Measurements from ENCODE around the gene NEUROD2. TPM values are rescaled to one million over a fixed set of nuclear protein-coding genes. Genes with fewer than 3 reads are reported as not detected.
"Not testable (repeated sequence)": the region's sequence is repeated elsewhere in the genome, so short reads cannot be mapped to it uniquely, and the experiment has no call there.

NEUROD2 gene
- total RNA-seq, 1 experiment from 2014 or later, result not detected

DNA sequence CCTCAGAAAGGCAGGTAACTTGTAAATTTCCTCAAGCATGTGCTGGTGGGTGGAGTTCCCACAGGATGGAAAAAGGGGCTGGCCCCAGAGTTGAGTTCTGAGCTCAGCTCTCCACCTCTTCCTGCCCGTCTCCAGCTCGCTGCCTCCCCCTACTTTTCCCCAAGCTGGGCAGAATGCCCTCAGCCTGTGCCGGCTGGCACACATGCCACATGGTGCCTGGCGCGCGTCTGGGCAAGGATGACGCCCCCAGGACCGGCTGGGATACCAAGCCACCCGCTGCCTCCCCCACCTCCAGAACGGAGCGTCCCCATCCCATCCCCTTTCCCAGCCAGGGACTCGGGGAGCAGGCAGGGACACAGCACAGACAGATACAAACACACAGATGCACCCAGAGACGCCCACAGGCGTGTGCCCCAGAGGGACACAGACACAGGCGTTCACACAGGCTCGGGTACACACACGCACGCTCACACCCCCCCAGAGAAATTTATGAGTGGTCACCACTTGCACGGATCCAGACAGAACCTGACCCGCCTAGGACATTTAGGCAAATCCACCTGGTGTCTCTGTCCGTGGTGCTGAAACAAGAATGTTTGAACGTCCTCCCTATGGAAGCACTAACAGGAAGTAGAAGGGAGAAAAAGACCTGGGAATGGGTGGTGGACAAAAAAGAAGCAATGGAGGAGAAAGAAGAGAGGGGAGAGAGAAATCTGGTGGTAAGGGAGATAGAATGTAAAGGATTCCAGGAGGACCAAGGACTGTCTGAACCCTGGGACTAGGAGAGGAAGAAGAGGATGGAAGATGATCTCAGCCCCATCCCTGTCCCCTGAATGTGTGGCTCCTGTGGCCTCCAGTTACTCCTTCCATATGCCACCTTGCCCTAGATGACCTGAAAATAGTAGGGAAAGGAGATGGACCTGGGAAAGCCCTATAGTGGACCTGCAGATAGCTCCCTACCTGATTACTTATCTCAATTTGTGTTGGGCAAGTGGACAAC, 15.5 kb downstream of the NEUROD2 start:
- peak; percentile 52 for DNase-seq (ENCODE audit: extremely low read depth, low read depth)

DNA sequence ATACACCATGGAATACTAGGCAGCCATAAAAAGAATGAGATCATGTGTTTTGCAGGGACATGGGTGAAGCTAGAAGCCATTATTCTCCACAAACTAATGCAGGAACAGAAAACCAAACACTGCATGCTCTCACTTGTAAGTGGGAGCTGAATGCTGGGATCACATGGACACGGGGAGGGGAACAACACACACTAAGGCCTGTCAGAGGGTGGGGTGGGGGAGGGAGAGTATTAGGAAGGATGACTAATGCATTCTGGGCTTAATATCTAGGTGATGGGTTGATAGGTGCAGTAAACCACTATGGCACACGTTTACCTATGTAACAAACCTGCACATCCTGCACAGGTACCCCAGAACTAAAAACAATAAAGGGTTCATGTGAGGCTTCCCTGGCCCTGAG, 17.5 kb downstream of the NEUROD2 start:
- DNase-seq (ENCODE audit: extremely low read depth, low read depth), result not testable (repeated sequence)

DNA sequence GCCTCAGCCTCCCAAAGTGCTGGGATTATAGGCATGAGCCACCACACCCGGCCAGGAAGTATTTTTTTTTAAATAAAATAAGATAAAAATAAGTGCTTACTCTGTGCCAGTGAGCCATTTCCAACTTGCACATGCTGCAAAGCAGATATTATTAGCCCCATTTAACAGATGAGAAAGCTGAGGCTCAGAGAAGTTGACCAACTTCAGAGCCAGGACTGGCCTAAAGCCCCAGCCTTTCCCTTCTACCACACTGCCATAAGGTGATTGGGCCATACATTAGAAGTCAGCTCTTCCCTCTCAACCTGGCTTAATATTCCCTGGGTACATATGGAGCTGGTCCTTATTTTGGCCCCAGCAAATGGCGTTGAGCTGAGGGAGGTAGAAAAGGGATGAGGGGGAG, 25.1 kb downstream of the NEUROD2 start:
- DNase-seq (ENCODE audit: extremely low read depth, low read depth), result no peak

DNA sequence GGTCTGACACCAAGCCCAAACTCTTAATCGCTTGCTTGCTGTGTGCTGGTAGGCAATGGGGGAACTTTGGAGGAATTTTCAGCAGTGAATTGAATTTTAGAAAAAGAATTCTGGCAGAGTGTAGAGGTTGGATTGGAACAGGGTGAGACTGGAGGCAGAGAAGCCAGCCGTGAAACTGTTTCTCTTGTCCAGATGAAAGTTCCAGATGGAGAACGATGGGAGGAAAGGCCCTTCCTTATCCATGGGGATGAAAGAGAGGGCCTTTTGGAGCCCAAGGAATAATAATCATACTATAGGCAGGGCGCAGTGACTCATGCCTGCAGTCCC, 26.0 kb downstream of the NEUROD2 start:
- no peak for DNase-seq (ENCODE audit: extremely low read depth, low read depth)

DNA sequence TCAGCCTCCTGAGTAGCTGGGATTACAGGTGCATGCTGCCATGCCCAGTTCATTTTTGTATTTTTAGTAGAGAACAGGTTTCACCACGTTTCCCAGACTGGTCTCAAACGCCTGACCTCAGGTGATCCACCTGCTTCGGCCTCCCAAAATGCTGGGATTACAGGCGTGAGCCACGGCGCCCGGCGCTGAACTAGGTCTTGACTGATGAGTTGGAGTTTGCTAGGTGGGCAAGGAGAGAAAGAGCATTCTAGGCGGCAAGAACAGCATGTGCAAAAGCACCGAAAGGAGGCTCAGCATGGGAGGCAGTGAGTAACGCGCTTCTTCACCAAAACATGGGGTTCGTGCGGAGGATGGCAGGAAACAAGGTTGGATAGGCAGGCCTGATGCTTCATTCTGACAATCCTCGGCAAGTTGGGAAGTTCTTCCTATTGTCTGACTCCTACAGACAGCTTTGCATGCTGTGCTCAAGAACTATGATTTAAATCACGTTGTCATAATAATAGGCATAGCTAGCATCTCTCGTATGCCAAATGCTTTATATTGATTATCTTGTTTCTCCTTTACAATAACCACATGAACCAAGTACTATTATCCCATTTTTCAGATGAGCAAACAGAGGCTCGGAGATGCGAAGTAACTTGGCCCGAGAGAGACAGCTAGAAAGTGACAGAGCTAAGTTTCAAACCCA, 26.5 kb downstream of the NEUROD2 start:
- DNase-seq (ENCODE audit: extremely low read depth, low read depth), result no peak

DNA sequence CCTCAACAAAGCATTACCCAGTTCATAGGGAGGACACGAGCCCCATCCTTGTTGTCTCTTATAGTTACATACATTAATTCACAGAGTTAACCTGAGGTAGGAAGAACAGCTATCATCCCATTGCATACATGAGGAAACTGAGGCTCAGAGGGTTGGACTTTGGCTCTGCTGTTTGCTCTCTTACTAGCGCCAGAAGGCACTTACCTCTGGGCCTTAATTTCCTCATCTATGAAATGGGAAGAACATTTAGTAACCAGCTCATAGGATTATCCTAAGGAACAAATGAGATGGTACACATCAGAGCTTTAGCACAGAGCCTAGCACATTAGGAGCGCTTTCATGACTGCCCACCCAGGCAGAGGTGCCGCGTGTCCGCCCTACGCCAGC, 27.6 kb downstream of the NEUROD2 start:
- DNase-seq (ENCODE audit: extremely low read depth, low read depth), result no peak

DNA sequence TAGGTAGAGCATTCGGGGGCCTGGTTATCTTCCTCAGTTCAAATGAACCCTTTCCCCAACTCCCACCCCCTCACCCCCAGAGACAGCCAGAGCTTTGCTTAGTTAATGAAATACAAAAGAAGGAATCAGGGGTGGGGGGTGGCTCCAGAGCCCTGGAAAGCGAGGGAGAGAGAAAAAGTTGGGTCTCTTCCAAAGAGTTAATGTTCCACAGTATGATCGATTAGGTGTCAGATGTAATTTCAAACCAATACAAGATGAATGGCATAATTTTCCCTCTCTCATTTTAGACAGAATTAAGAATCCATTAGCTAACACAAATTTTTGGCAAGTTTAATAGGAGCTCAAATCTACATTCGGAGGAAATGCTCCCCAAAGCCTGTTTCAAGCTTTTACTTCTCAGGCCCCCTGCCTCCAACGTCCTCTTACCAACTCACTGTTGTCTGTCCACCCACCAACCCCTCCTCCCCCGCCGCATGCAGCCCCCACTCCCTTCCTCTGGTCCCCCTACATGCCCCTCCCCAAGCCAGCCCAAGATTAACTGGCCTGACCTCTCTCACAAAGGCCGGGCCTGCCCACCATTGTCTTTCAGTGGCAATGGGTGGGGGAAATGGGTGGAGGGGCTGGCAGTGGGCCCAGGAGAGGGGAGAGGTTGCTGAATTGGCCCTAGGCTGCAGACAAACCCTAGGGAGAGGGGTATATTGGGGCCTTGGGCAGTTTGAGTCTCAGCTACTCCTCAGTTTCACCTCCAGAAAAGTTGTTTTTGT, 28.2 kb downstream of the NEUROD2 start:
- DNase-seq (ENCODE audit: extremely low read depth, low read depth), result no peak

DNA sequence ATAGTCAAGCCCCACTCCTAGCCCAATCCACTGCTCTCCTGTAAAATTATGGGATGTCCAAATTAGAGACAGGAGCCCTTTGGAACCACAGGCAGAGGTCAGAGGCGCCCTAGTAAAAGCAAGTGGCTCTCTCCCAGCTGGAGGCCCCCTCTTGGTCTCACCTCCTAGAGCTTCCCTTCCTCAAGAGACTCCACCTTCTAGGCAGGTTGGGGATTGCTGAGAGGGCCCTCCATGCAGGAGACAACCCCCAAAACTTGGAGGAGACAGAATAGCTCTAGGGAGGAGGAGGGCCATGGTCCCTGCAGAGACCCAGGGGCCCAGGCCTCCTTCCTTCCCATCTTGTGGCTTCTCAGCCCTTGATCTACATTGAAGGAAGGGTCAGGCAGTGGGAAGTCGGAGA, 29.4 kb downstream of the NEUROD2 start:
- no peak for DNase-seq (ENCODE audit: extremely low read depth, low read depth)

DNA sequence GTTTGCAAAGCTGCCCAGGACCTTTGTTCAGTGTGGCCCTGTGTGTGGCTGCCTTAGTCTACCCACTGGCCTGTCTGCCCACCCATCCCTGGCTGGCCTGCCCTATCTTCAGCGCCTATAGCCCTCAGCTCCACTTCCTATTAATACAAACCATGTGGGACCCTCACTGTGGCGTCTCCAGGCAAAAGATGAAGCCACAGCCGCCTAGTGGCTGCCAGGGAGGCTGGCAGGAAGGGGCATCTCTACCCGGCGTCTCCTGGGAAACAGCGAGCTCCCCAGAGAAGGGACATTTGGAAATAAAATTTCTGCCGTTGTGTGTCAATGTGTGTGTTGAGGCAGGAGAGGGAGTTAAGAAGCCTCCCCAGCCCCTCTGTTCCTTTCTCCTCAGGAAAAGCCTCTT, 31.5 kb downstream of the NEUROD2 start:
- peak; percentile 13 for DNase-seq (ENCODE audit: extremely low read depth, low read depth)

DNA sequence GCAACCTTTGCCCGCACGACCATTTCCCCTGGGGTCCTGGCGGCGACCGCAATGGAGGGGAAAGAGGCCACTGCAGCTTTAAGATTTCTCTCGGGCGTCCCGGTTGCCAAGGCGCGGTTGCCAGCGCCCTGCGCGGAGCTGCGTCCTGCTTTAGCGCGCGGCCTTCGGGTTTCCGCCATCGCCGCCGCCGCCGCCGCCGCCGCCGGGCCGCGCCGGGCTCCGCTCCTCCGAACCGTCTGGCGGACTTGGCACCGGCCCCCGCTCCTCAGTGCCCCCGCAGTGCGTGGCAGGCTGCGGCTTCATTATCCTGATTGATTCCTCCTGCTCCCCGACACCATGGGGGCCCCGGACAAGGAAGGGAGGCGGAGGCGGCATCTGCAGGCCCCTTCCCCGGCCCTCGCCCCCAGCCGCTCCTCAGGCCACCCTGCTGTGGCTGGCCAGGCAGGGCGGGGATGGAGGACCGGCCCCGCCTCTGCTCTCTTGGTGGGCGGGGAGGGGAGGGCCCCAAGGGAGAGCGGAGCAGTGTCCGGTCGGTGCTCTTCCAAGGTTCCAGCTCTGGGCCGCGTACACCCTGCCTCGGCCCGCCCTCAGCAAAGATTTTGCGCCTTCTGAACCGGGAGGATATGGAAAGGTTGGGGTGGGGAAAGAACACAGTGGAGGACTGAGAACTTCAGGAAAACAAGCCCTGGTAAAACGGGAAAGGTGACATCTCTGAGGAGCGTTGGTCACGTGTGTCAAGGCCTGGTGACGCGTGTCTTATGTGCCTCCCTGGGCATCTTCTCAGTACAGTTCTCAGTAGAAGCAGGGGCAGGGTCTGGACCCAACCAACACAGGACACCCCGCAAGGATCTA, 34.0 kb downstream of the NEUROD2 start:
- DNase-seq (ENCODE audit: extremely low read depth, low read depth), result peak; percentile 47

DNA sequence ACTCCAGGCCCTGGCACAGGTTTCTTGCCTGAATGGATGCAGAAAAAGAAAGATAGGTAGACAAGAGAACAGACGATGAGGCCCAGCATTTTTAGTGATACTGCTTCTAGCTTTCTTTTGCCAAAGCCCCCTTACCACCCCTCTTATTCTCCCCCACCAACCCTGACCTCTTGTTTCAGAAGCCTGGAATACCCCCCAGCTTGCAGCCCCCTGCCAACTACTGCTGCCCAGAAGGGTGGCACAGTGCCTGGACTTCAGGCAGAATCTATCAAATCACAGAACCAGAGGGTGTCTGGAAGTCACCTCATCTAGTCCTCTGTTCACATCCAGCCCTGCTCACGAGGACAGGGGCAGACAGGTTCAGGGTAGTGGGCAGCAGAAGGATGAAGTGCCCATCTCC, 35.6 kb downstream of the NEUROD2 start:
- DNase-seq (ENCODE audit: extremely low read depth, low read depth), result no peak

DNA sequence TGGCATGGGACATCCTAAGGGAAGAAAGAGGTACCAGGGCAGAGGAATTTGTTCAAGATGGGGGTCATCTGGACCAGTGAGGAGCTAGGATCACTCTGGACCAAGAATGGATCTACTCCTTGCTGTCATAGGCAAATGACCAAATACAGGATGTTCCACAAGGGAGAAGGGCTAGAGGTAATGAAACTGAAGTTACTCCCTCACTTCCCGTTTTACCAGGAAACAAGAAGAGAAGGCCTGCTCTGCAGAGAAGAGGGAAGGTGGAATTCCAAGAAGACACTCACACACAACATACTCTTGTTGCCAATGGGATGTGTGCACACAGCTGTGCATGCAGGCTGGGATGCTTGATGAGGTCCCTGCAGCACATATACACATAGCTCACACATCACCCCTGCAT, 38.6 kb downstream of the NEUROD2 start:
- DNase-seq (ENCODE audit: extremely low read depth, low read depth), result no peak

DNA sequence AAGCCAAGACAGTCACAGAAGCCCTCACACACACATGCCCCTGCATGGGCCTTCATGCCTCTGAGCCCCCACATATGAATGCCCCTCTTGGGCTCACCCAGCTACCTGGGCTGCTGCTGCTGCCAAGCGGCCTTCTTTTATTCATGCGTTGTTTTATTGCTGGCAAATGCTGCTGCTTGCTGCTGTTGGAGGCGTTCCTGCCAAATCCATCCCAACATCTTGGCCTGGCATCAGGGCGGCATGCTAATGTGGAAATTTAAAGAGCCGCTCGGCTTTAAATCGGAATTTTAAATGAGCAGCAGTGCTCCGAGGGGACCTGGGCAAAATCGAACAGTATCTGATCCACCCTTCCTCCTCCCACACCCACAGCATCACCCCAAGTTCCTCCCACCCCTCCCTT, 39.0 kb downstream of the NEUROD2 start:
- no peak for DNase-seq (ENCODE audit: extremely low read depth, low read depth)

DNA sequence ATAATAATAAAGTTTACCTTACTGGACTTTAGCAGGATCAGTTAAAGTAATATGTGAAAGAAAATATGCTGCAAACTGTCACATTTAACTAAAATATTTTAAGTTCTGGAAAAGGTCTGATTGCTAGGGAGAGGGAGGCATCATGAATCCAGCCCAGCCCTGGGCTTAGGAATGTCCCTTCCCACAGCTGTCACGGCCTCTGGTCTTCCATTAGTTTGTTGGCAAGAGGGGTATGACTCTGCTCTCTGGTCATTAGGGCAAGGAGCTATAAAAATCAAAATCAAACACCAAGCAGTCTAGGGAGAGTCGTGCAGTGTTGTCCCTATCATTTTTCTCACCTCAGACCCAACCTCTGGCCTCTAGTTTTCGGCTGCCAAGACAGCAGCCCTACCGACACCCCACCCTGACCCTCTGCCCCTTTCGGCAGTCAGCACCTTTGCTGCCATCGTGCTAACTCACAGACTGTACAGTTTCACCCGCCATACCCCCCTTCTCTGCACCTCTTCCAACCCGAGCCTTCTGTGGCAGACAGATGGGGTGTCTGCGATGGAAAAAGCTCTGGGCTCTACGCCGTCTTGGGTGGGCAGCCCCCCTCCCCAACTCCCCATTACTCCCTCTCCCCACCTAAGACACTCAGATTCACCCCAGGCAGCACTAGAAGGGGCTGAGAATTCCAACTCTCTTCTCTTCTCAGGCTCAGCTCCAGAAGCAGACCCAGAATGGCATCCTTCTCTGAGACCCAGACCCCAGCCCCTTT, 41.4 kb downstream of the NEUROD2 start:
- no peak for DNase-seq (ENCODE audit: extremely low read depth, low read depth)

DNA sequence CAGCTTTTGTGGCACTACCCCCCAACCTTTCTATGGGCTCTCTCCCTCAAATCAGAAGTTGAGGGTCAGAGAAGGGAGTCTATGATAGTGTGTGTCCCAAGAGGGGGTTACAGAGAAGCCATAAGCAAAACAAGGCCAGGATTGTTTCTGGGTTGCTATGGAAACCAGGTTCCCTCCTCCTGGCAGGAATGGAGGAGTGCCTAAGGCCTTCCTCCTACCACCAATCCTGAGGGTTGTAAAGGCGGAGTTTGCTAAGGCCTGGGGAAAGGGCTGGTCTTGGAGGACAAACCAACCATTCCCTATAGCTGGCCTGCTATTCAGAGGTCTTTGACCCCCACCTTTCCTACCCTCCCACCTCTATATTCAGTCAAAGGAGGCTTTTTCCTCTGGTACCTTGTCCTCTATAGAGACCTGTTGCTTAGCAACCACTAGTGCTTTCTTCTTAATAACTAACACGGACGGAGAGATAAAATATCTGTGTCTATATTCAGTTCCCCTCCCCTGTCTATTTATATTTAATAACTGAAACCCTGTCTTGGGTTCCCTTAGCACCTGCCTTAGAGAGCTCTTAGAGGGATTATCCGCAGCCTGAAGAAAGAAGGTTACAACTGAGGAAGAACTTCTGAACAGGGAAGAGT, 43.4 kb downstream of the NEUROD2 start:
- DNase-seq (ENCODE audit: extremely low read depth, low read depth), result no peak

DNA sequence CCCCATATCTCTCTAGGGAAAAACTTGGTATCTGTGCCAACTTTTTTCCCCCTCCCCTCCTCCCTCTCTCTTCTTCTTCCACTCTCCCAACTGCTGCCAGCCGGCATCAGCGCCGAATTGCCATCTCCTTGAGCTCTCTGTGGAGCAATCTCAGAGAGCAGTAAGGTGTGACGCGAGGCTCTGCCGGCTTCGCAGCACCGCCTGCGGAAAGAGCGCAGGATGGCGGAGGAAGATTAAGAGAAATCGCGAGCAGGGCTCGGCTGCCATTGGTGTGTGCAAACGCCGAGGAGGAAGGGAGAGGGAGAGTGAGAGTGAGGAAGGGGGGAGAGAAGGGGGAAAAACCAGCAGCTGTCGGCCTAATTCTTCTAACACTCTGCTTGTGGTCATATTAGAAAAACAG, 44.2 kb downstream of the NEUROD2 start:
- DNase-seq (ENCODE audit: extremely low read depth, low read depth), result no peak

DNA sequence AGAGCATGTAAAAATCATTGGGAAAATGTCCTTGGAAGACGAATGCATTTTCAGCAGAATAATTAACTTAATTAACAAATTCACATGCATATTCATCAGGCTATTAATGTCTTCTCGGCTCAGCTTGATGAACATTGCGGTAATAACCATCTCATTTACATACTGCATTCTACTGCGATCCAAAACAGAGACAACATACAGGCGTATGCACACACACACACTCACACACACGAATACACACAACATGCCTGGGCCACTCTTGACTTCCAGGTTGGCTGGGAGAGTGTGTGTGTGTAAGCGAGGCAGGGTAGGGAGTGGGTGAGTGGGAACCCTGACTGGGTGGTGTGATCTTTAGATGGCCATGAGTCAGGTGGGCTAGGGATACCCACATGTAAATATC, 44.7 kb downstream of the NEUROD2 start:
- DNase-seq (ENCODE audit: extremely low read depth, low read depth), result no peak

DNA sequence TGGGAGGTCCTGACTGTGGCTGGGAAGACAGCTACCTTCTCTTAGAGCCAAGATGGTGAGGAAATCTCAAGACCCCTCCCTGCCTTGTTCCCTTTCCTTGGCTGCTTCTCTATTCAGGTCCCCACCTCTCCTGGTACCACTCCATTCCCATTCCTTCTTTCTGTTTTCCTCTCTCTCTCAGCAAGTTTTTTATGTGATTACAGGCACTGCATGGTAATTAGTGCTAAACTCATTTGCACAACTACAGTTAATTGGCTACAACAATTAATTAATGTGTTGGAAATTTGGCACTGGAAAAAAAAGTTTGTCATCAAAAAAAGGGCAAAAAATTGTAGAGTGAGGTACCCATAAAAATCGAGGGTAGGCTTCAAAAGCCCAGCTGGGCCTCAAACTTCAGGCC, 45.3 kb downstream of the NEUROD2 start:
- DNase-seq (ENCODE audit: extremely low read depth, low read depth), result no peak

DNA sequence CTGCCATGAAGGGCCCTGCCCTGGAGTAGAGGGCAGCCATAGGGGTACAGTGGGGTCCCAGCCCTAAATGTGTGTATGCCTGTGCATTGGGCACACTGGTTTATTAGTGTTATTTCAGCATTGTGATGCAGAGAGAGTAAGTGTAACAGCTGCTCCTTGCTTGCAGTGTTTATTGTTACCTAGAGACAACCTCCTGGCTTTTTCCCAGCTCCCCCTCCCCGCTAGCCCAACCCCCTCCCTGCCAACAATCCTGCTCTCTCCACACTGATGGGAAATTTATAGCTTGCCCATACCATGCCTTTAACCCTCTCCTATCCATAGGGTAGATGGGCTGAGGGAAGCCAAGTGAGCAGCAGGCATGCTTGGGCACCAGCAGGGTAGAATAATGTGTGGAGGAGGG, 51.3 kb downstream of the NEUROD2 start:
- no peak for DNase-seq (ENCODE audit: extremely low read depth, low read depth)

Data from NCI-H460 (cell line).